HCT116 (cell line): Measurements from ENCODE around the gene SLC7A8. TPM values are rescaled to one million over a fixed set of nuclear protein-coding genes. Genes with fewer than 3 reads are reported as not detected.

Experiments
- ATAC-seq: fragments of 200-7000 bp; cut with Tn5 transposase; 2 replicates; pipeline ENCODE4 v1.9.1; 2020; ENCODE audit warnings: mild to moderate bottlenecking, moderate library complexity
- BruUV-seq: library from RNA; stranded (reverse); fragments of 400-500 nt; replicated peaks from 2 replicates; lab custom pipeline; 2021; lab: Mats Ljungman, UMichigan
- CTCF ChIA-PET: fragments of 300-600 bp; sonication (Branson Sonifier 250); formaldehyde crosslinking; loops from one replicate; lab custom pipeline; 2021; ENCODE audit warnings: antibody characterized with exemption; lab: Charles Lee
- POLR2A ChIA-PET: fragments of 300-600, 350-600 bp; sonication (Branson Sonifier 250); formaldehyde crosslinking; loops from one replicate; lab custom pipeline; 2021; ENCODE audit warnings: antibody characterized with exemption; lab: Charles Lee
- RAD21 ChIA-PET, 2 experiments: fragments of 300-600 bp; sonication (Branson Sonifier 250); formaldehyde crosslinking; loops; one replicate each; lab custom pipeline; 2023; ENCODE audit warnings: low total read pairs in 2 of 2; ENCODE audit not compliant: uncharacterized antibody in 2 of 2, unreplicated experiment in 2 of 2, low non-redundant PET in 1 of 2; lab: Charles Lee
- DNase-seq: peaks from one replicate; pipeline ENCODE4 v3.0.0-alpha.2; 2010; ENCODE audit warnings: low read depth, low spot score
- H2AFZ ChIP-seq: fragments of 200-600 bp; shearing (Covaris generic), sonication (generic); 2 replicates; pipeline ENCODE4 v1.6.1; 2017; ENCODE audit warnings: low read depth, mixed run types, mixed read lengths, antibody characterized with exemption, low read length; ENCODE audit not compliant: poor library complexity, severe bottlenecking
- H3K27ac ChIP-seq: 2 replicates; pipeline ENCODE4 v1.5.1; 2012; ENCODE audit warnings: low read depth, low read length
- H3K27me3 ChIP-seq: fragments of 200-600 bp; sonication (generic); 2 replicates; pipeline ENCODE4 v1.6.1; 2016; ENCODE audit warnings: mixed run types, low read length, mixed read lengths; ENCODE audit not compliant: insufficient read depth
- H3K36me3 ChIP-seq, 2 experiments: fragments of 200-500 bp in 1 of 2; fragments of 200-600 bp in 1 of 2; sonication (Bioruptor generic) in 1 of 2; sonication (generic) in 1 of 2; 2 replicates each; pipeline versions ENCODE4 v1.5.1 to v1.6.1; 2014 to 2016; ENCODE audit warnings: low read length in 2 of 2, inconsistent platforms in 1 of 2, mixed read lengths in 1 of 2, mixed run types in 1 of 2; ENCODE audit not compliant: insufficient read depth in 2 of 2, control insufficient read depth in 1 of 2
- H3K4me1 ChIP-seq, 2 experiments: fragments of 200-600 bp in 1 of 2; sonication (generic) in 1 of 2; 2 replicates each; pipeline versions ENCODE4 v1.5.1 to v1.6.1; 2012 to 2017; ENCODE audit warnings: low read length in 2 of 2, inconsistent platforms in 1 of 2, mild to moderate bottlenecking in 1 of 2, mixed read lengths in 1 of 2, mixed run types in 1 of 2, moderate library complexity in 1 of 2; ENCODE audit not compliant: insufficient read depth in 2 of 2, control insufficient read depth in 1 of 2
- H3K4me2 ChIP-seq: fragments of 200-600 bp; sonication (generic); 2 replicates; pipeline ENCODE4 v1.6.1; 2017; ENCODE audit warnings: mixed run types, low read length, mixed read lengths
- H3K4me3 ChIP-seq, 2 experiments: fragments of 200-600 bp in 1 of 2; sonication (generic) in 1 of 2; replicated peaks in 1 of 2; 2 replicates each; pipeline ENCODE4 v1.5.1; 2011 to 2016; ENCODE audit warnings: low read length in 2 of 2, control low read depth in 1 of 2, low read depth in 1 of 2, mild to moderate bottlenecking in 1 of 2, mixed read lengths in 1 of 2, mixed run types in 1 of 2
- H3K79me2 ChIP-seq: fragments of 200-600 bp; sonication (generic); 2 replicates; pipeline ENCODE4 v1.6.1; 2017; ENCODE audit warnings: mild to moderate bottlenecking, mixed run types, low read length, moderate library complexity, mixed read lengths; ENCODE audit not compliant: insufficient read depth
- H3K9ac ChIP-seq: fragments of 200-600 bp; sonication (generic); 2 replicates; pipeline ENCODE4 v1.6.1; 2016; ENCODE audit warnings: low read length, mixed read lengths
- H3K9me2 ChIP-seq: fragments of 200-600 bp; sonication (generic), shearing (Covaris generic); 2 replicates; pipeline ENCODE4 v1.6.1; 2017; ENCODE audit warnings: mixed run types, mild to moderate bottlenecking, moderate library complexity; ENCODE audit not compliant: insufficient read depth
- H3K9me3 ChIP-seq, 2 experiments: fragments of 200-500 bp in 1 of 2; fragments of 200-600 bp in 1 of 2; sonication (Bioruptor generic) in 1 of 2; sonication (generic) in 1 of 2; 2 replicates each; pipeline ENCODE4 v1.6.1; 2014 to 2017; ENCODE audit warnings: low read length in 2 of 2, mixed read lengths in 2 of 2, inconsistent platforms in 1 of 2, low read depth in 1 of 2, mild to moderate bottlenecking in 1 of 2, mixed run types in 1 of 2, moderate library complexity in 1 of 2; ENCODE audit not compliant: control insufficient read depth in 1 of 2, insufficient read depth in 1 of 2
- H4K20me1 ChIP-seq: fragments of 200-600 bp; sonication (generic), shearing (Covaris generic); 2 replicates; pipeline ENCODE4 v1.6.1; 2017; ENCODE audit warnings: mixed run types, mild to moderate bottlenecking, moderate library complexity; ENCODE audit not compliant: insufficient read depth
- CBX3 ChIP-seq: IDR thresholded peaks from 2 replicates; pipeline ENCODE4 v1.6.1; 2012; ENCODE audit warnings: low read depth
- CEBPB ChIP-seq: IDR thresholded peaks from 2 replicates; pipeline ENCODE4 v1.6.1; 2012; ENCODE audit warnings: low read depth
- EZH2phosphoT487 ChIP-seq: fragments of 200-600 bp; IDR thresholded peaks from 2 replicates; pipeline ENCODE4 v1.6.1; 2018; ENCODE audit warnings: antibody characterized with exemption, borderline replicate concordance
- POLR2A ChIP-seq: IDR thresholded peaks from 2 replicates; pipeline ENCODE4 v1.7.0; 2011; ENCODE audit warnings: borderline replicate concordance; ENCODE audit not compliant: insufficient read depth, insufficient read length; ENCODE audit errors: extremely low read depth
- POLR2AphosphoS5 ChIP-seq: IDR thresholded peaks from 2 replicates; pipeline ENCODE4 v1.6.1; 2011; ENCODE audit warnings: mild to moderate bottlenecking, low read depth, low read length, moderate library complexity
- RAD21 ChIP-seq: IDR thresholded peaks from 2 replicates; pipeline ENCODE4 v1.6.1; 2012; ENCODE audit warnings: low read depth, mild to moderate bottlenecking
- TCF7L2 ChIP-seq: IDR thresholded peaks from 2 replicates; pipeline ENCODE4 v1.7.0; 2011; ENCODE audit warnings: borderline replicate concordance, inconsistent platforms; ENCODE audit not compliant: insufficient read depth, insufficient read length; ENCODE audit errors: extremely low read depth
- ZFX ChIP-seq: fragments of 450-650 bp; IDR thresholded peaks from 2 replicates; pipeline ENCODE4 v1.6.1; 2017
- intact Hi-C: fragments of 100-400 bp; cut with micrococcal nuclease; formaldehyde crosslinking; loops from 2 replicates; pipeline ENCODE4 v1.10.0; 2022
- total RNA-seq: library from RNA; stranded (reverse); gene quantifications from one replicate; pipeline ENCODE4 v1.2.1, GENCODE V29; 2021; ENCODE audit not compliant: unreplicated experiment
- TF ChIP-seq, protein P1 (sequence below): IDR thresholded peaks from 2 replicates; pipeline ENCODE4 v1.6.1; 2012; ENCODE audit warnings: low read depth
- TF ChIP-seq, protein P2 (sequence below): IDR thresholded peaks from 2 replicates; pipeline ENCODE4 v1.6.1; 2012
- TF ChIP-seq, protein P3 (sequence below): IDR thresholded peaks from 2 replicates; pipeline ENCODE4 v1.6.1; 2012
- TF ChIP-seq, protein P4 (sequence below), 3 experiments: fragments of 200-600 bp in 1 of 3; sonication (generic) in 1 of 3; IDR thresholded peaks in 2 of 3; conservative IDR thresholded peaks in 1 of 3; 2 replicates each; pipeline ENCODE4 v1.5.1; 2012 to 2017; ENCODE audit warnings: low read depth in 2 of 3, low read length in 2 of 3, antibody characterized with exemption in 1 of 3, borderline replicate concordance in 1 of 3, control low read depth in 1 of 3, mild to moderate bottlenecking in 1 of 3, mixed read lengths in 1 of 3, mixed run types in 1 of 3, moderate library complexity in 1 of 3; ENCODE audit not compliant: insufficient read depth in 1 of 3

The SLC7A8 gene
- total RNA-seq, 1 experiment from 2014 or later, result 5.3 TPM

DNA sequence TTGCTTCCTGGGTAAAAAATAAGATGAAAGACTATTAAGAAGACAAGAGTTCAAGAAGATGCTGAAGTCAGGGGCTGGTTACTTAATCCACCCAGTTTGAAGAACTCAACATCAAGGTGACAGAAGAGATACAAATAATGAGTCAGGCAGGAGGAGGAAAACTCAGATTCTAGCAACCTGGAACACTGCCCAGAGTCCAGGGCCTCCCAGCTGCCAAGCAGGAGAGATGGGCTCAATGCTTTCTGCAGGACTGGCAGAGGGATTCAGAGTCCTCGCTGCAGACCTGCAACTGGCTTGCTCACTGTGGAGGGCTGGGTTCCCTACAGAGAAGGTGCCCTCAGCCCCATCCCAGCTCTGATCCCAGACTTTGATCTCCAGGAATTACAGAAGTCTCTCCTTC lies 35.8 kb downstream of the SLC7A8 start:
- Histone ChIP-seq H3K27me3 (no peaks in the 10 kb centered on the region), H3K9ac (no peak overlapping the region), H3K36me3 (no peaks in the 10 kb centered on the region), H3K4me3 (no peak overlapping the region), H4K20me1 (no peaks in the 10 kb centered on the region), H2AFZ (no peak overlapping the region), H3K27ac (no peak overlapping the region), H3K79me2 (no peaks in the 10 kb centered on the region)
- ATAC-seq (no peak), DNase-seq (no peak)
- intact Hi-C loops, result no loop called here
- BruUV-seq, result no TSS peak
- TF ChIP-seq, protein P1, sequence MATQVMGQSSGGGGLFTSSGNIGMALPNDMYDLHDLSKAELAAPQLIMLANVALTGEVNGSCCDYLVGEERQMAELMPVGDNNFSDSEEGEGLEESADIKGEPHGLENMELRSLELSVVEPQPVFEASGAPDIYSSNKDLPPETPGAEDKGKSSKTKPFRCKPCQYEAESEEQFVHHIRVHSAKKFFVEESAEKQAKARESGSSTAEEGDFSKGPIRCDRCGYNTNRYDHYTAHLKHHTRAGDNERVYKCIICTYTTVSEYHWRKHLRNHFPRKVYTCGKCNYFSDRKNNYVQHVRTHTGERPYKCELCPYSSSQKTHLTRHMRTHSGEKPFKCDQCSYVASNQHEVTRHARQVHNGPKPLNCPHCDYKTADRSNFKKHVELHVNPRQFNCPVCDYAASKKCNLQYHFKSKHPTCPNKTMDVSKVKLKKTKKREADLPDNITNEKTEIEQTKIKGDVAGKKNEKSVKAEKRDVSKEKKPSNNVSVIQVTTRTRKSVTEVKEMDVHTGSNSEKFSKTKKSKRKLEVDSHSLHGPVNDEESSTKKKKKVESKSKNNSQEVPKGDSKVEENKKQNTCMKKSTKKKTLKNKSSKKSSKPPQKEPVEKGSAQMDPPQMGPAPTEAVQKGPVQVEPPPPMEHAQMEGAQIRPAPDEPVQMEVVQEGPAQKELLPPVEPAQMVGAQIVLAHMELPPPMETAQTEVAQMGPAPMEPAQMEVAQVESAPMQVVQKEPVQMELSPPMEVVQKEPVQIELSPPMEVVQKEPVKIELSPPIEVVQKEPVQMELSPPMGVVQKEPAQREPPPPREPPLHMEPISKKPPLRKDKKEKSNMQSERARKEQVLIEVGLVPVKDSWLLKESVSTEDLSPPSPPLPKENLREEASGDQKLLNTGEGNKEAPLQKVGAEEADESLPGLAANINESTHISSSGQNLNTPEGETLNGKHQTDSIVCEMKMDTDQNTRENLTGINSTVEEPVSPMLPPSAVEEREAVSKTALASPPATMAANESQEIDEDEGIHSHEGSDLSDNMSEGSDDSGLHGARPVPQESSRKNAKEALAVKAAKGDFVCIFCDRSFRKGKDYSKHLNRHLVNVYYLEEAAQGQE, result no peak
- TF ChIP-seq CEBPB (no peak), ZFX (no peak)
- TF ChIP-seq, all 23 proteins: peak for 0
- CTCF ChIA-PET, result no interaction called here
- H3K4me2 ChIP-seq, result no peak overlapping the region
- no peaks in the 10 kb centered on the region for H3K9me3 ChIP-seq
- POLR2A ChIA-PET, result no interaction called here
- RAD21 ChIA-PET, result no interaction called here
- no peaks in the 10 kb centered on the region for H3K4me1 ChIP-seq
- no peaks in the 10 kb centered on the region for H3K9me2 ChIP-seq

DNA sequence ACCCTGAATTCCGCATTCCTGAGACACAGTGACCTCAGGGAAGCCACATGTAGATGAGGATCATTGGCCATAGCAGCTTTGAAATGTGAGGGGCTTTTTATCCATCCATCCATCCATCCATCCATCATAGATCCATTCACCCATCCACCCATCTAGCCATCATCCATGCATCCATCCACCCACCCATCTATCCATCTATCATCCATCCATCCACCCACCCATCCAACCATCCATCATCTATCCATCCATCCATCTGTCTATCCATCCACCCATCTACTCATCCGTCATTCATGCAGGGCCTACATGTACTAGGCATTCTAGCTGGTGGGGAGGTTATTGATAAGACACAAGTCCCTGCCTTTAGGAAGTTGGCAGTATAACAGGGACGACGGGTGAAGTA lies 36.5 kb downstream of the SLC7A8 start:
- no TSS peak for BruUV-seq
- ChIA-PET RAD21 (no interaction called here), POLR2A (no interaction called here), CTCF (no interaction called here)
- Histone ChIP-seq H2AFZ (no peak overlapping the region), H3K9me3 (no peaks in the 10 kb centered on the region), H3K9me2 (no peaks in the 10 kb centered on the region), H3K27ac (no peak overlapping the region), H3K4me2 (no peak overlapping the region), H4K20me1 (no peaks in the 10 kb centered on the region), H3K4me1 (peaks cover 0 to 2% of the 10 kb centered on the region in 2 experiments; a peak in 2 of 4 replicates), H3K36me3 (no peaks in the 10 kb centered on the region), H3K79me2 (no peaks in the 10 kb centered on the region), H3K9ac (no peak overlapping the region), H3K27me3 (no peaks in the 10 kb centered on the region), H3K4me3 (no peak overlapping the region)
- intact Hi-C loops, result no loop called here
- ATAC-seq (no peak), DNase-seq (no peak)
- TF ChIP-seq CBX3, result no peak
- TF ChIP-seq, protein P2, sequence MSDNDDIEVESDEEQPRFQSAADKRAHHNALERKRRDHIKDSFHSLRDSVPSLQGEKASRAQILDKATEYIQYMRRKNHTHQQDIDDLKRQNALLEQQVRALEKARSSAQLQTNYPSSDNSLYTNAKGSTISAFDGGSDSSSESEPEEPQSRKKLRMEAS, result no peak
- TF ChIP-seq EZH2phosphoT487, result no peak
- TF ChIP-seq, protein P3, sequence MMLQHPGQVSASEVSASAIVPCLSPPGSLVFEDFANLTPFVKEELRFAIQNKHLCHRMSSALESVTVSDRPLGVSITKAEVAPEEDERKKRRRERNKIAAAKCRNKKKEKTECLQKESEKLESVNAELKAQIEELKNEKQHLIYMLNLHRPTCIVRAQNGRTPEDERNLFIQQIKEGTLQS, result no peak
- TF ChIP-seq ZFX, result no peak
- TF ChIP-seq POLR2AphosphoS5, result no peak
- TF ChIP-seq, protein P4, sequence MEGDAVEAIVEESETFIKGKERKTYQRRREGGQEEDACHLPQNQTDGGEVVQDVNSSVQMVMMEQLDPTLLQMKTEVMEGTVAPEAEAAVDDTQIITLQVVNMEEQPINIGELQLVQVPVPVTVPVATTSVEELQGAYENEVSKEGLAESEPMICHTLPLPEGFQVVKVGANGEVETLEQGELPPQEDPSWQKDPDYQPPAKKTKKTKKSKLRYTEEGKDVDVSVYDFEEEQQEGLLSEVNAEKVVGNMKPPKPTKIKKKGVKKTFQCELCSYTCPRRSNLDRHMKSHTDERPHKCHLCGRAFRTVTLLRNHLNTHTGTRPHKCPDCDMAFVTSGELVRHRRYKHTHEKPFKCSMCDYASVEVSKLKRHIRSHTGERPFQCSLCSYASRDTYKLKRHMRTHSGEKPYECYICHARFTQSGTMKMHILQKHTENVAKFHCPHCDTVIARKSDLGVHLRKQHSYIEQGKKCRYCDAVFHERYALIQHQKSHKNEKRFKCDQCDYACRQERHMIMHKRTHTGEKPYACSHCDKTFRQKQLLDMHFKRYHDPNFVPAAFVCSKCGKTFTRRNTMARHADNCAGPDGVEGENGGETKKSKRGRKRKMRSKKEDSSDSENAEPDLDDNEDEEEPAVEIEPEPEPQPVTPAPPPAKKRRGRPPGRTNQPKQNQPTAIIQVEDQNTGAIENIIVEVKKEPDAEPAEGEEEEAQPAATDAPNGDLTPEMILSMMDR (IDR thresholded peaks at IDR 0.05 in 2 of 3, conservative IDR thresholded peaks at IDR 0.05 in 1 of 3; ENCODE audit: borderline replicate concordance in 1 of 3, insufficient read depth in 1 of 3, low read depth in 2 of 3, low read length in 2 of 3), result no peak
- no peak for TF ChIP-seq TCF7L2
- TF ChIP-seq POLR2A, result no peak
- no peak for TF ChIP-seq RAD21
- no peak for TF ChIP-seq CEBPB
